Measurements from ENCODE around the gene VENTX. TPM values are rescaled to one million over a fixed set of nuclear protein-coding genes. Genes with fewer than 3 reads are reported as not detected.

Gene VENTX
- total and polyA plus RNA-seq, 2 of the 4 experiments (the other 2 are of a cell fraction) = not detected

DNA sequence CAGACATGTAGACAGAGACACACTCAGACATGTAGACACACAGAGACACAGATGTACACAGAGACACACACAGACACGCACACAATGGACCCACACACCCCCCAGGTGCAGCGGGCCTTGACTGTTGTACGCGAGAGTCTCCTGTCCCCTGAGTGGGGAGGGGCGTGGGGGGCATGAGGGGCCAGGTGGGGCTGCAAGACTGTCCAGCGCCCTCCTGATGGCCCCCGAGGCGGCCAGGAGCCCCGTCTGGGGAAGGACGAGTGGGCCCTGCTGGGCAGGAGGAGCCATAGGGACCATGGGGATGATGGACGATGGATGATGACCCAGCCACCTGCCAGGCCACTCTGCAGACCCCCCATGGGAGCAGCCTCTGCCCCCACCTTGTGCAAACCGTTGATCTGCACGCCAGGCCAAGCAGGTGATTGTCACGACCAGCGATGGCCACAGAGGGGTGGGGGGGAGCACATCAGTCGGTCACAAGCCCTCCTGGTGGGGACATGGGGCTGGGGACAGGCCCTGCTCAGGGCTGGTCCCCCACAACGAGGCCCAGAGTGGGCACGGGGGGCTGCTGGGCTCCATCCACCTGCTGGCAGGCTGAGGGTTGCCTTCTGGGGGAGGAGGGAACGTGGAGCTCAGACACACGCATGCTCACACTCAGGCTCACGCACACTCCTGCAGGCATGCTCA lies 11.6 kb downstream of the VENTX start:
- Histone ChIP-seq H3K9me3 (ENCODE audit: control insufficient read depth, insufficient read depth, low read length) (no peaks in the 10 kb centered on the region), H2BK5ac (ENCODE audit: low read depth, low read length, poor library complexity, severe bottlenecking) (no peak overlapping the region), H2BK120ac (ENCODE audit: low read depth, low read length) (no peak overlapping the region), H2AK9ac (replicated peaks; ENCODE audit: low read depth, low read length, poor library complexity) (no peak overlapping the region), H3K36me3 (ENCODE audit: control insufficient read depth, insufficient read depth, low read length) (no peaks in the 10 kb centered on the region), H3K4me1 (ENCODE audit: control insufficient read depth, insufficient read depth, low read length) (no peaks in the 10 kb centered on the region), H4K20me1 (ENCODE audit: insufficient read depth, low read length) (no peaks in the 10 kb centered on the region), H4K5ac (ENCODE audit: low read depth, low read length) (no peak overlapping the region), H3K9me1 (ENCODE audit: insufficient read depth, low read length) (no peaks in the 10 kb centered on the region), H3K18ac (ENCODE audit: low read depth, low read length) (no peak overlapping the region), H2BK20ac (ENCODE audit: low read depth, low read length) (no peak overlapping the region), H3K4me2 (ENCODE audit: low read depth, low read length) (no peak overlapping the region), H3K23ac (ENCODE audit: low read depth, low read length) (no peak overlapping the region), H2AK5ac (ENCODE audit: low read depth, low read length) (no peak overlapping the region), H4K91ac (ENCODE audit: insufficient read depth, low read depth, low read length) (no peak overlapping the region), H3K27me3 (ENCODE audit: control insufficient read depth, insufficient read depth, low read length) (peaks cover 14% of the 10 kb centered on the region), H4K8ac (ENCODE audit: low read depth in 2 of 2, low read length in 2 of 2) (no peak overlapping the region), H3K27ac (ENCODE audit: insufficient read depth, low read length) (no peak overlapping the region), H3K4ac (ENCODE audit: low read depth, low read length) (no peak overlapping the region), H2AFZ (replicated peaks; ENCODE audit: low read length, poor library complexity) (no peak overlapping the region), H3K9ac (ENCODE audit: low read depth, low read length) (no peak overlapping the region), H2BK15ac (ENCODE audit: low read depth, low read length) (no peak overlapping the region), H3K14ac (replicated peaks; ENCODE audit: low read depth, low read length) (no peak overlapping the region), H3K4me3 (ENCODE audit: insufficient read depth, low read depth, low read length) (no peak overlapping the region), H3K56ac (ENCODE audit: extremely low read depth, insufficient read depth, low read length) (no peak overlapping the region), H3K79me1 (ENCODE audit: low read depth in 1 of 2, low read length in 2 of 2) (no peaks in the 10 kb centered on the region)
- BruUV-seq (replicated peaks) = no TSS peak
- in situ Hi-C loops (cut with MboI; ENCODE audit: low sequenced_read_pairs) (no loop called here), intact Hi-C loops (cut with micrococcal nuclease) (no loop called here), dilution Hi-C loops (cut with HindIII; ENCODE audit: low sequenced_read_pairs, unreplicated experiment) (no loop called here)
- ChIA-PET POLR2A (ENCODE audit: unreplicated experiment) (no interaction called here), CTCF (no interaction called here)
- WGBS, 2 experiments (ENCODE audit: extremely low coverage in 2 of 2, insufficient read length in 1 of 2) = 55% methylated on average over 4 of the region's 21 CpGs; no CpG with 5 or more reads in 1 of the 2 experiments
- TF ChIP-seq, protein P1, sequence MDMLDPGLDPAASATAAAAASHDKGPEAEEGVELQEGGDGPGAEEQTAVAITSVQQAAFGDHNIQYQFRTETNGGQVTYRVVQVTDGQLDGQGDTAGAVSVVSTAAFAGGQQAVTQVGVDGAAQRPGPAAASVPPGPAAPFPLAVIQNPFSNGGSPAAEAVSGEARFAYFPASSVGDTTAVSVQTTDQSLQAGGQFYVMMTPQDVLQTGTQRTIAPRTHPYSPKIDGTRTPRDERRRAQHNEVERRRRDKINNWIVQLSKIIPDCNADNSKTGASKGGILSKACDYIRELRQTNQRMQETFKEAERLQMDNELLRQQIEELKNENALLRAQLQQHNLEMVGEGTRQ (IDR thresholded peaks at IDR 0.05; ENCODE audit: low read depth, low read length) = no peak
- TF ChIP-seq RCOR1 (IDR thresholded peaks at IDR 0.05; ENCODE audit: insufficient replicate concordance, low read length) (no peak), CHD1 (IDR thresholded peaks at IDR 0.05; ENCODE audit: low read depth, low read length) (no peak), MAFK (IDR thresholded peaks at IDR 0.05; ENCODE audit: low read depth, low read length) (no peak)
- DNase-seq (no peak), ATAC-seq (ENCODE audit: low read depth) (no peak)
